ENCODE measurements around the gene CSTF3.
"Not testable (repeated sequence)": the region's sequence is repeated elsewhere in the genome, so short reads cannot be mapped to it uniquely, and the experiment has no call there.

The CSTF3 gene

DNA sequence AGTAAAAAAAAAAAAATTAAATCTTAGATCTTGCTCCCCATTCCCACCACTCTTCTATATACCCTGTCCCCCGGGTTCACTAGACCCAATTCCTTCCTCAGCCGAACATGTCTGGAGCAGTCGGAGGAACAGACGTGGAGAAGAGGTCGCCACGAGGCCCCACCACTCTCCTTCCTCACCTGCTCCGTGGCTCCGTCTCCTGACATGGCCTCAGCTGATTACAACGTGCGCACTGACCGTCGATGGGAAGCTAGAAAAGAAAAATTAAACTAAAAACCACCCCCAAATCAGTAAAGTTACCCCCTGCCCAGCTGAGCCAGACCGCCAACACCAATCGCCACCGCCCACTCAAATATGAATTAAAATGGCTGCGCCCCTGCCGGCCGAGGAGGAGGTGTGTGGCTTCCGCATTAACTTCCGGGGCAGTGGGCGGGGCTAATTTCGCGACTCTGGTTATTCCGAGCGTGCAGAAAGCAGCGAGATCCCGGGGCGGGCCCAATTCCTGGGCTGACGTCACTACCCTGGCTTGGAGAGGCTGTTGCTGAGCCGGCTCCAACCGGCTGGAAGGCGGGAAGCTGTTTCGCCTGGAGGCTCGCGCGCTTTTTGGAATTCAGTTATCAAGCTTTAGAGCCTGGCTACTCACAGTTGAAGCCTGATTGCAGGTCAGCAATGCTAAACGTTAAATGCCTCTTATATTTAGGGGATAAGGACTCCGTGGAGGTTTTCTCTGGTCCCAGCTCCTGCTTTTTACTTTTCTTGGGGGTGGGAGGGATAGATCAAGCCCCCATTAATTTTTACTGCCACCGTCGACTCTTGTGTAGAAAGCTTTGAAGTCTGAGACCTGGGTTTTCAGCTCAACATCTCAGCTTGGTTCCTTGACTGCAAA lies at the start of gene CSTF3:
Gene CSTF3, minus strand, starts transcription at position 361 of the 886 bp plus-strand sequence. Its CDS starts 155 bp downstream, at position 206.
- peak; percentile 99 for DNase-seq

DNA sequence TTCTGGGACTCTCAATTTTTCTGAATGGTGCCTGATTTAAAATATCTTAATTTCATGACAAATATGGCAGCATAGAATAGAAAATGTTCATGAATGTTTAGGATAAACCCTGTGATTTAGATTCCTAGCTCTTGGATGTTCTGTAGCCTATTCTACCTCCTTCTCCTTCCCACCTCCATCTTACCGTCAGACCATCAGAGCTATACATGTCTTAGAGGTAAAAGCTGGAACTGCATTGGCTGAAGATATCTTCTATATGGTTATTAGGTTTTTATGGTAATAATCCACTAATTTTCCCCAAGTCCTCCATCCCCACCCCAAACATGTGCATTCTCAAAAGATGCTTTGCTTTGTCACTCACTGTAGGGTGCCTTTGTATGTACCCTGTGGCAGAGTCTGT lies 46.9 kb upstream of the CSTF3 start:
- no peak for DNase-seq

DNA sequence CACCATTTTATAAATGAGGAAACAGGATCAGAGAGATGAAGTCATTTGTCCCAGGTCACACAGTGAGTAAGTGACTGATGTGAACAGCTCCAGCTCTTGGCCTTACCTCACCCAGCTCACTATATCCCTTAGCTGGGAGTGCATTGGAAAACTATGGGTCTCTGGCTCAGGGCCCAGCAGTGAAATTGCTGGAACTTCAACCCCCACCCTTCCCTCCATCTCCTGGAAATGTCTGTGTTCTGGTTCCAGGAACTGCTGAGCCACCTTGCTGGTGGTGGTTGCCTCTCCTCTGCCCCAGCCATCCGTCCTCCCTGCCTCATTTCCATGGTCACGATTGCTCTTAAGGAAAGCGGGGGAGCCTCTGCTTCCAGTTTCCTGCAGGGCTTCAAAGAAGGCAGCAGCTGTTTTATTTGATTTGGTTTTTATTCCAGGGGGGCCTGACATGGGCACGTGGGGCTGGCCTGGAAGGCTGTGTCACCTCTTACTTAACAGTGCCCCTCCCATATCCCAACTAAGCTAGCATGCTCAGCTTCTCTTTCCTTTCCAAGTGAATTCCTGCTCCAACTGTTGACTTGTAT lies 46.2 kb upstream of the CSTF3 start:
- peak; percentile 51 for DNase-seq

DNA sequence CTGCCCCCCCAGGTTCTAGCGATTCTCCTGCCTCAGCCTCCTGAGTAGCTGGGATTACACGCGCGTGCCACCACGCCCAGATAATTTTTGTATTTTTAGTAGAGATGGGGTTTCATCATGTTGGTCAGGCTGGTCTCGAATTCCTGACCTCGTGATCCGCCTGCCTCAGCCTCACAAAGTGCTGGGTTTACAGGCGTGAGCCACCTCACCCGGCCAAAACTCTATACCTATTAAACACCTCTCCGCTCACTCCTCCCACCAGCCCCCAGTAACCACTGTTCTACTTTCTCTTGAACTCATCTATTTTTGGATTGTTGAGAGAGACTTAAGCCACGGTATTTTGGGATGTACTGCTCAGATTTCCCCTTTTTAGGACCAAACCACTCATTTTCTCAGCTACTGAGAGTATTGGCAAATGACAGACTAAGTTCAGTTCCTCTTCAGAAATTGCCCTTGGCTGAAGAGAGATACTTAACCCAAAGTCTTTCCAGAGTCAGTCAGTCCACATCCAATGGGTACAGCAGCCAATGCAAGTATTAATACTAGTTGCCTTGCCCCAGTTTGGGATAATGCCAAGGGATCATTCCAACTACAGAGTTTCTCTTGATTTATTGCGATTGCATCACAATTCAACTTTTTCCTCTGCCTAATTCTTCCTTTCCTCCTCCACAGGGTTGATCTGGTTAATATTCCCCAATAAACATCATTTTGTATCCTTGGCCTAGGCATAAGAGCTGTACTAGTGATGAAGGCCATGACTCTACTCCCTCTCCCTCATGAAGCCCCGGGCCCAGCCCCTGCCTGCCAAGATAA lies 36.8 kb upstream of the CSTF3 start:
- DNase-seq: peak; percentile 27

DNA sequence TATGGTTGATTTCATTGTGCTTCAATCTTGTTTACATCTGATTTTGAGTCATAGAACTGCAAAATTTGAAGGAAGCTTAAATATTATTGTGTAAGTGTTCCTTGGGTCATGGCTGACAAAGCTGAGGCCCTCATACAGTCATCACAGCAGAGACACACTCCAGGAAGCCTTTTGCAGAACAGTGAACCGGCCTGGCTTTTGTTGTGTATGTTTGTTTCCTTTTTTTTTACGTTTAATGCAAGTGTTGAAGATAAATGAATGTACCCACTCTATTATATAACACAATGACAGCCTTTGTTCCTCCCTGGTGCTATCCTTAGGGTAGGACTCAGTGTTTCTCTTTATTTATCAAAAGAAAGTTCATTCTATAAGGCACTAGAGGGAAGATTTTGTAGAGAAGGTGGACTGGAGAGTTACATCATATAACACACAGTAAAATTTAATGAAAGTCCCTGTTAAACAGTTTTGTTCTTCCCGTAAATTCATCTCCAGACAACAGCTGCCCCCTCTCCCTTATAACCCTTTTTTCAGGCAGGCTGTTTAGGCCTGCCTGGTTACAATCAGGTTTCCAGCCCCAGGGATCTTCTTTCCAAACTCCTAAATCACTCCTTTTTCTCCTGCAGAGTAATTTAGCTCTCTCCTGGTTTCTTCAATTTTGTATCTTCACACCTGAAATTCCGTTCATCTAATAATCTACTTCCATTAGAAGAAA lies 34.3 kb upstream of the CSTF3 start:
- DNase-seq: no peak

DNA sequence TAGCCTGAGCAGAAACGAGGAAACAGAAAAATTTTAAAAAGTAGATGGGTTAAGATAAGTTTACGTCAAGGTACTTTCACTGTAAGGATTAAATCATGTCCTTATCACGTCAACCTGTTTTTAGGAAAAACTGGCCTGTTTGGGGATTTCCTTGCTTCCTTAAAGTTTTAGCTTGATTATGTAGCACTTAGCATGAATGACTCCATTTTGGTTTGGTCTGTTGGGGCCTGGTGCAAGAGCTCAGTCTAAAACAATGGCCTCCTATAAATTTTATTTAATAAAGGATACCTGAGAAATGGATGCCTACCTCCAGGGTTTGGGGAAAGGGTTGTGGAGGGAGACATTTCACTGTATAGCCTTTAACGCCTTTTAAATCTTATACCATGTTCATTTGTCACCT lies 33.2 kb upstream of the CSTF3 start:
- DNase-seq: no peak

DNA sequence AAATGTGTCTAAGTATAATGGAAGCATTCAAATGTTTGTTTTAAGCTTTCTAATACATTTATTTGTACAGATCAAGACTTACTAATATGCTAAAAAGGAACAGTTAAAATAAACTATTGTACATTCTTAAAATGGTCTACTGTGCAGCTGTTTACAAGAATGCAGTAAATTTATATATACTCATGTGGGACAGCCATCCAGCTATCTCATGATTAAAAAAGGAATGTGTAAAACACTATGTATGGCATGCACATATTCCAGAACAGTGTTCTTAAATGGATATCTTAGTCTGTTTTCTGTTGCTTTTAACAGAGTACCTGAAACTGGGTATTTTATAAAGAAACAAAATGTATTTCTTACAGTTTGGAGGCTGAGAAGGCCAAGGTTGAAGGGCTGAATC lies 30.2 kb upstream of the CSTF3 start:
- DNase-seq: no peak

DNA sequence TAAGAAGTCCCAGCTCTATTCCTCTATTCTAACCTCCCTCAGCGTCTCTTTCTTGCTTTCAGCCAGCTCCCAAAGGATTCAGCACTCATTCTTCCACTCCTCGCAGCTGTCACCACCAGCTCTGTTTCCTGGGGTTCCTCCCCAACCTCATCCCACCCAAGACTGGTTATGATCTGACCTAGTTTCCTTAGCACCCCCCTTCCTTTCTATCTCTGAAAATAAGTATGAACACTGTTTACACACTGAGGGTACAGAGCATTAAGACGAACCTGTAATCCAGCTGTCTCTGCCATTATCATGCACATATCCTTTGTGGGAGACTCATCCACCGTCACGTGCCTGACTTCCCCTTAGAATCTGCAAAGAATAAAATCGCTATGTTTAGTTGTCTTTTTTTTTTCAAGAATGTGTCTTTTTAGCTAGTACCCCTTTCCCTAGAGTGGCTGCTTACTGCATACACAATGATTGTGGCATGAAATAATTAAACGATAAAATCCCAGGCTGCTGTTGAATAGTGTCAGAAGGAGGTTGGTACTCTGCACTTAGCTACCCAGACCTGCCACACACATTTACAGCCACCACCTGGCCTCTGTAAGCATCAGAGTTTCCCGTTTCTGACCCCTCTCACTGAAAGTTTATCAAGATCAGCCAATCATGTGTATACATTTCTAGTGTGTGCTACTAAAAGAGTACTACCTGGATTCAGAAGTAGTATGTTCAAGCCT lies 26.9 kb upstream of the CSTF3 start:
- DNase-seq: no peak

DNA sequence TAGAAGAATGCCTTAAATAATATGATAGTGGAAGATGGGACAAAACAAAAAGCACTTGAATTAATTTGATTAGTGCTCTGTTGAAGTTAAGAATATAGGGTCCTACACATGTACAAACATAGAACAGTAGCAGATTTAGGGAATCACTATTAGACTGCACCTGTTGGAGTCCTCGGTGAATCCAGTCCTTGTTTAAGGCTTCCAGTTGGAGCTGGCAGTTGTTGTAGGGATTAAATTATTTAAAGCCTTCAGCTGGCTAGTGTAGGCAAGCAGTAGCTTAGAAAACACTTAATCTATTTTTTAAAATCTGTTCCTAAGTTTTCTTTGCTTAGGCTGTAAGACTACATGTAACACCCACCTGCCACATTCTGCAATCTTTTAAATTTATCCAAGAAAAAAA lies 24.5 kb upstream of the CSTF3 start:
- no peak for DNase-seq

DNA sequence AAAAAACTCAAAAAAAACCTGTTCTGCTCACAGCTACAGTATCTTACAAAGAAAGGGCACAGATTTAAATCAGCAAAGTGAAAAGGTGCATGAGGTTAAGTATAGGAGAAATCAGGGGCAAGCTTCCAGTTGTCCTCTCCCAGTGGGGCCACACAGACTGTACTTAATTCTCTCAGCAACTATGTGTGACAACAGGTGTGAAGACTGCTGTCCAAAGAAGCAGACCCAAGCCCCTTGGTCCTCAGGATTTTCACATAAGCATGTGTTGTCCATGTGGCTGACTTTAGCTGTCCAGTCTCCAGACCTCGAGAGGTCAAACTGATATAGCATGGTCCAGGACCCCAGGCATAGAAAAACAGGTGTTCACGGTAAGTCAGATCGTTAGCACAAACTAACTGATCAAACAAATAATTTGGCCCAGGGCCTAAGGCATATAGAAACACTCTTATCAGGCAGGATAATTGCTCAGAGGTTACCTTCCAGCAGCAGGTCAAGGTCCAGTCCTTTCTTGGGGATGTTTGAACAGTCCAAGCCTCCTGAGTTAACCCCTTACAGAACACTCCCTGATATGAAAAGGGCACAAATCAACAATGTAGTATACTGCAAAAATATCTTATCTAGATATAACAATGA lies 21.1 kb upstream of the CSTF3 start:
- DNase-seq: no peak

DNA sequence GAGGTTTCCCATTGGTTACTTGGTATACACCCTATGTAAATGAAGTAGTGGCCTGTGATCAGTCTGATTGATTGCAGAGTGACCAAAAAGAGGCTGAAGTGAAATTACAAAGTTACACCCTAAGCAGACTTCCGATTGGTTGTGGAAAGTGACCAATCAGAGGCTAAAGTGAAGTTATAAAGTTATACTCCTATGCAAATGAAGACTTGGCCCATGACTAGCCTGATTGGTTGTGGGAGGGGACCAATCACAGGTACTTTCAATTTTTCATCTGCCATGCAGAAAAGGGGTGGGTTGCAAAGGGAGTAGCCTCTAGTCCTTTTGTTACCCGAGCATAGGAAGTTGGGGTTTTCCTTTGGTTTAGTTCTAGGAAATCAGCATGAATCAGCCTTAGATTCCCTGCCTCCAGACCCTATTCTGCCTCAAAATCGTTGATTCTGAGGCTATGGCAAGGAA lies 18.1 kb upstream of the CSTF3 start:
- no peak for DNase-seq

DNA sequence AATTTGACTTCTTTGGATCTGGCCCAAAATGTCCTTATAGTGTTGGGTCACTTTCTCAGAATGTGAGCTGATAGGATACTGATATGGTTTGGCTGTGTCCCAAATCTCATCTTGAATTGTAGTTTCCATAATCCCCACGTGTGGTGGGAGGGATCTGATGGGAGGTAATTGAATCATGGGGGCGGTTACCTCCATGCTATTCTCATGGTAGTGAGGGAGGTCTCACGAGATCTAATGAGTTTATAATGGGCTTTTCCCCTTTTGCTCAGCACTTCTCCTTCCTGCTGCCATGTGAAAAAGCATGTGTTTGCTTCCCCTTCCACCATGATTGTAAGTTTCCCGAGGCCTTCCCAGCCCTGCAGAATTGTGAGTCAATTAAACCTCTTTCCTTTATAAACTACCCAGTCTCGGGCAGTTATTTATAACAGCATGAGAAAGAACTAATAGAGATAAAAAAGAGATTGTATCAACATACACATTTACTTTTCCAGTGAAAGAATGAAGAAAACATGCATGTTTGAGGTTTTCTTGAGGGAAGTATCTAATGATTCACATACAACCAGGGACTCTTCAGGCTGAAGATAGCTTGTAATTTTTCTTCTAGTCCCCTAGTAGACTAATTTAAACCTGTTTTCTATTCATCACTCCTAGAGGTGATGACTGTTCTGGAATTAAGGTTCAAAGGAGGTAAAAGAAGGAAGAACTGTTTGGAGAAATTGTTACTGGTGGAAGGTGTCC lies 17.3 kb upstream of the CSTF3 start:
- DNase-seq: peak; percentile 71

DNA sequence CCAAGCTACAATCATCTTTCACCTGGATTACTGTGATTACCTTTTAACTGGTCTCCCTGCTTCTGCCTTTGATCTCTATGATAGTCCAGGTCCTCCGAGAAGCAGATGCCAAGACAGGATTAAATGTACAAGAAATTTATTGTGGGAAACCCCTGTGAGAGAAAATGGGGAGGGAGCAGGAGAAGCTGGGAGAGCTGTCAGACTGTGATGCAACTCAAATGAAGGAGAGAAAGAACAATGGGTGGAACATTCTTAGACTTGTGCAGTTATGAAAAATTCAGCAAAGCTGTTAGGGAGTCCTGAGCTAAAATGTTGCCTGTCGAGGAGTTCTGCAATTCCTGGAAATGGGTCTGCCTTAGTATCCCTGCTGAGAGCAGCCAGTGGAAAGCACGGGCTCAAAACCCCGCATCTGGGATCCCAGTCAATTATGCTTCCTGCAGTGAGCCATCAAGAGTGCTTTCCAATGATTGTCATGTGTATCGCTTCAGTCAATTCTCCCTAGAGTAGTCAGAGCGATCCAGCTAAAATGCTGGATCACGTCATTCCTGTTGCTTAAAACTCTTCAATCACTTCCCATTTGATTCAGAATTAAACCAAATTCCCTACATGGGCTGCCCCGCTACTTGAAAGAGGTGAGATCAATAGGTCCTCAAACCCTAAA lies 16.5 kb upstream of the CSTF3 start:
- no peak for DNase-seq

DNA sequence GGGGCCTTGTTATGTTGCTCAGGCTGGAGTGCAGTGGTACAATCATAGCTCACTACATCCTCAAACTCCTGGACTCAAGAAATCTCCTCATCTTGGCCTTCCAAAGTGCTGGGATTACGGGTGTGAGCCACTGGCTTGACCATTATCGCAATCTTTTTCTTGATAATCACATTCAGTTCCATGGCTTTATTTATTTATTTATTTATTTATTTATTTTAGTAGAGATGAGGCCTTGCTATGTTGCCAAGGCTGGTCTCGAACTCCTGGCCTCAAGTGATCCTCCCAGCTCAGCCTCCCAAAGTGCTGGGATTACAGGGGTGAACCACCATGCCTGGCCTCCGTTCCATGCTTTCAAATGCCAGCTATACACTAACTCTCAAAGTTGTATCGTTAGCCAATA lies 15.5 kb upstream of the CSTF3 start:
- DNase-seq: not testable (repeated sequence)

DNA sequence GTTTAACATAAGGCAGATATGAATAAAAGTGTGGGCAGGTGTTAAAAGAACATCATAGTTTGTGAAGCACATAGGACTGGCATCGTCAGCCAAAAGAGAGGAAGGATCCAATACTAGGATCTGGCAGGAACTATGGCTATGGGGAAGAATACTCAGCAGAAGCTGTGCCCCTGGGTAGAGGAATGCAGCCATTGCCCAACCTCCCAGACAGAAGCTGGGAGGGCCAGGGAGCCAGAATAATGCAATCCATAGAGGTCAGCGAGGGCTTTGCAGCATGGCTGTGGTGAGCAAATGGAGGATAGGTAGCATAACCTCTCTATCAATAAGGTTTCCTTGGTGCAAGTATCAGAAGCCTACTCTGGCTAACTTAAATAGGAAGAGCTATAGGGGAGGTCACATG lies 11.7 kb upstream of the CSTF3 start:
- no peak for DNase-seq

DNA sequence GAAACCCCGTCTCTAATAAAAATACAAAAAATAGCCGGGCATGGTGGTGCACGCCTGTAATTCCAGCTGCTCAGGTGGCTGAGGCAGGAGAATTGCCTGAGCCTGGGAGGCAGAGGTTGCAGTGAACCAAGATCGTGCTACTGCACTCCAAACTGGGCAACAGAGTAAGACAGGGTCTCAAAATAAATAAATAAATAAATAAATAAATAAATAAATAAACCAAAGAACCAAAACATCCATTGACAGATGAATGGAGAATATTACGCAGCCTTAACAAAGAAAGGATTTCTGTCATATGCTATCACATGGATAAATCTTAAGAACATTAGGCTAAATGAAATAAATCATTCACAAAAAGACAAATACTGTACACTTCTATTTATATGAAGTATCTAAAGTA lies 11.1 kb upstream of the CSTF3 start:
- no peak for DNase-seq

DNA sequence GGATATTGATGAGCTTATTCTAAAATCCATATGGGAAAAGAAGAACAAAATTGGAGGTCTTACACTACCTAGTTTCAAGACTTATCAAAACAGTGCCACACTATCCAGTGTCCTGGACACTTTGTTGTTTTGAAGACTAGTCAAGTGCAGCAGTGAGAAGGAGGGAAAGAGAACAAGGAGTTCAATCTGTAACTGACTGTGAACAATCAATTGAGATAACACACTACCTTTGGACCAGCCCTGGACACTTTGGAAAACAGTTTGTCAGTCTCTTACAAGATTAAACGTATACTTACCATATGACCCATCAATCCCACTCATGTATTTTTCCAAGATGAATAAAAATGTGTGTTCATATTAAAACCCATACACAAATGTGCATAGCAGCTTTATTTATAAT lies 10.0 kb upstream of the CSTF3 start:
- DNase-seq: no peak

DNA sequence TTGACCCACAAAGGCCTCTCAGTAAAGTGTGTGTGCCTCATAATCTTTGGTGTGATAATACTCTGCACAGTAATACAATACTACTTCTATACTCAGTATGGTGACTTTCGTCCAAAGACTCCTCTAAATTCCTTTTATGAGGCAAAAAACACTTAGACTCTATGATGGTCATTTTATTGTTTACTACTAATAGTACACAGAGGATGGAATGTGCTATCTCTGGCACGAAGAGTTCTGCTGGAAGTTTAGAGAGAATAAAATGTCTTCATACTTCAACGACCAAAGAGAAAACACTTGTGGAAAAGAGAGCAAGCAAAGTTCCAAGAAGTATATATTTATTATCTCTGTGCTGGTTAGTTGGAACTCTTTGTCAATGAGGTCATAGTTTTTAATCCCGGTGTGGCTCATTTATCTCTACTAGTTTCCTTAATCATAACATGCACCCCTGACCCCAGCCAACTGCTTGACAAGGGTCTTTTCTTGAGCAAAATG lies 7.5 kb upstream of the CSTF3 start:
- DNase-seq: peak; percentile 20

DNA sequence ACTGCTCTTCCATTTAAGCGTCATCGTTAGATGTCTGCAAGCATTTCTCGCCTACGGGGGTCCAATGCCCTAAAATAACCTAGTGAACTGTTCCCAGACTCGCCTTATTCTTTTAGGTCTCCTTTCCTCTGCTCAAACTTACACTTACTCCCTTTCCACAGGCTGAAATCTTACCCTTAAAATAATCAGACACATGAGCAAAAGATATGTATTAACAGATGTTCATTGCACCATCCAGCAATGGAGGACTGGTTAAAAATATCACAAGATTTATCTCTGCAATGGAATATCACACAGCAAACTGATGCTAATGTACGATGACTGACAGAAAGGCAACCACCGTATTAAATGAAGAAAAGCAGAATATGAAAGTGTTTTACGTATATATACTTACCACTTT lies 1.6 kb upstream of the CSTF3 start:
- DNase-seq: no peak

DNA sequence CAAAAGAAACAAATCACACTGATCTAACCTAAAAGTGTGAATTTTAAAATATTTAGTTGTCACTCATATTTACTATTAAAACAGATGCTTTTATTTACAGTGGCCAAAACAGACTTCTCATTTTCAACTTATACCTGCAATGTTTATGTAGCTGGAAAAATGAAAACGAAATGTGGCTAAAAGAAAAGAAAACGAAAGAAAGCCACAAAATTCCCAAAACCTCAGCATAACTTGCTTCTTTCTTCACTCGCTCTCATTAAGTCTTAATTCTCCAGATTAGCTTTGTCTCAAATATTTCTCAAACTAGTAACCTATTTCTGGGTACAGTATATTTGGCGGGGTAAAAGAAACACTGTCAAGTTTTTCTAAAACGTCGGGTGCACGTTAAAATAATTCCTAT lies 693 bp downstream of the CSTF3 start:
- no peak for DNase-seq
